Measurements from ENCODE around the gene PLA2G4B. TPM values are rescaled to one million over a fixed set of nuclear protein-coding genes. Genes with fewer than 3 reads are reported as not detected.

Gene PLA2G4B
- total RNA-seq, 6 experiments from 2014 or later = 1.6 to 3.0 (median 2.7) TPM

GRCh38 chr15:41797201-41797944, 41.3 kb upstream of the PLA2G4B start:
- Mint-ChIP-seq H3K4me3 (peak overlapping the region; percentile 73), H3K36me3 (ENCODE audit: low read depth) (peaks cover 21% of the 10 kb centered on the region; the same call in 1 of the 2 replicates)

GRCh38 chr15:41798607-41799487, 39.8 kb upstream of the PLA2G4B start:
- no peaks in the 10 kb centered on the region for H3K9me3 Mint-ChIP-seq
- no peak for TF ChIP-seq CTCF (IDR thresholded peaks at IDR 0.05)
- DNase-seq = peak; percentile 8
- H3K36me3 Mint-ChIP-seq (ENCODE audit: low read depth) = peaks cover 19% of the 10 kb centered on the region; the same call in 1 of the 2 replicates
- H3K4me3 Mint-ChIP-seq = peak overlapping the region; percentile 47
- H3K4me1 Mint-ChIP-seq (ENCODE audit: low read depth) = peaks cover 70% of the 10 kb centered on the region
- peak overlapping the region; percentile 77 for H3K27ac Mint-ChIP-seq
- no peaks in the 10 kb centered on the region for H3K27me3 Mint-ChIP-seq (ENCODE audit: insufficient read depth)

More at GRCh38 chr15:41797201-41797944, 41.3 kb upstream of the PLA2G4B start:
- TF ChIP-seq CTCF (IDR thresholded peaks at IDR 0.05) = no peak
- Mint-ChIP-seq H3K4me1 (ENCODE audit: low read depth) (peaks cover 76% of the 10 kb centered on the region), H3K9me3 (no peaks in the 10 kb centered on the region), H3K27me3 (ENCODE audit: insufficient read depth) (no peaks in the 10 kb centered on the region; the same call in 1 of the 2 replicates), H3K27ac (peak overlapping the region; percentile 94)
- DNase-seq = no peak

- Mint-ChIP-seq H3K27me3 (ENCODE audit: insufficient read depth) (no peaks in the 10 kb centered on the region), H3K4me3 (0 out of 2 replicates have a peak overlapping the region, but pooled peaks have one; percentile 47), H3K27ac (peak overlapping the region; percentile 77), H3K9me3 (no peaks in the 10 kb centered on the region), H3K4me1 (ENCODE audit: low read depth) (peaks cover 68% of the 10 kb centered on the region), H3K36me3 (ENCODE audit: low read depth) (peaks cover 19% of the 10 kb centered on the region; the same call in 1 of the 2 replicates)
- TF ChIP-seq CTCF (IDR thresholded peaks at IDR 0.05) = no peak
- no peak for DNase-seq
Measured at GRCh38 chr15:41799488-41799805, 39.2 kb upstream of the PLA2G4B start.

GRCh38 chr15:41801185-41801584, 37.5 kb upstream of the PLA2G4B start:
- Mint-ChIP-seq H3K36me3 (ENCODE audit: low read depth) (peaks cover 19% of the 10 kb centered on the region; the same call in 1 of the 2 replicates), H3K4me3 (no peak overlapping the region), H3K9me3 (no peaks in the 10 kb centered on the region), H3K4me1 (ENCODE audit: low read depth) (peaks cover 61% of the 10 kb centered on the region), H3K27me3 (ENCODE audit: insufficient read depth) (no peaks in the 10 kb centered on the region; the same call in 1 of the 2 replicates), H3K27ac (no peak overlapping the region)
- TF ChIP-seq CTCF (IDR thresholded peaks at IDR 0.05) = no peak
- DNase-seq = no peak

GRCh38 chr15:41801850-41802455, 36.7 kb upstream of the PLA2G4B start:
- Mint-ChIP-seq H3K4me3 (no peak overlapping the region), H3K4me1 (ENCODE audit: low read depth) (peaks cover 61% of the 10 kb centered on the region), H3K36me3 (ENCODE audit: low read depth) (peaks cover 19% of the 10 kb centered on the region; the same call in 1 of the 2 replicates), H3K9me3 (no peaks in the 10 kb centered on the region), H3K27ac (peak overlapping the region; percentile 48), H3K27me3 (ENCODE audit: insufficient read depth) (no peaks in the 10 kb centered on the region; the same call in 1 of the 2 replicates)
- no peak for TF ChIP-seq CTCF (IDR thresholded peaks at IDR 0.05)
- peak; percentile 48 for DNase-seq
